Glomerular endothelial cell (primary cell): Measurements from ENCODE around the gene EWSR1. TPM values are rescaled to one million over a fixed set of nuclear protein-coding genes. Genes with fewer than 3 reads are reported as not detected.

Experiments
- DNase-seq: peaks from one replicate; pipeline ENCODE4 v3.0.0-alpha.2; 2011; ENCODE audit warnings: low read depth, low spot score; ENCODE audit errors: extremely low read depth
- total RNA-seq: library from RNA; depleted of rRNA; stranded (reverse); fragments of >200 nt; gene quantifications from 2 replicates; pipeline ENCODE4 v1.2.3, GENCODE V29; 2015

EWSR1 gene
- total RNA-seq, 1 donor from 2014 or later = 216 TPM

- no peak for DNase-seq
Measured at GRCh38 chr22:29315286-29316140, 47.4 kb downstream of the EWSR1 start, which contains the start of gene RASL10A. Gene RASL10A, minus strand, starts transcription at chr22:29315697. Its CDS starts 451 bp downstream, at chr22:29315246.

DNA sequence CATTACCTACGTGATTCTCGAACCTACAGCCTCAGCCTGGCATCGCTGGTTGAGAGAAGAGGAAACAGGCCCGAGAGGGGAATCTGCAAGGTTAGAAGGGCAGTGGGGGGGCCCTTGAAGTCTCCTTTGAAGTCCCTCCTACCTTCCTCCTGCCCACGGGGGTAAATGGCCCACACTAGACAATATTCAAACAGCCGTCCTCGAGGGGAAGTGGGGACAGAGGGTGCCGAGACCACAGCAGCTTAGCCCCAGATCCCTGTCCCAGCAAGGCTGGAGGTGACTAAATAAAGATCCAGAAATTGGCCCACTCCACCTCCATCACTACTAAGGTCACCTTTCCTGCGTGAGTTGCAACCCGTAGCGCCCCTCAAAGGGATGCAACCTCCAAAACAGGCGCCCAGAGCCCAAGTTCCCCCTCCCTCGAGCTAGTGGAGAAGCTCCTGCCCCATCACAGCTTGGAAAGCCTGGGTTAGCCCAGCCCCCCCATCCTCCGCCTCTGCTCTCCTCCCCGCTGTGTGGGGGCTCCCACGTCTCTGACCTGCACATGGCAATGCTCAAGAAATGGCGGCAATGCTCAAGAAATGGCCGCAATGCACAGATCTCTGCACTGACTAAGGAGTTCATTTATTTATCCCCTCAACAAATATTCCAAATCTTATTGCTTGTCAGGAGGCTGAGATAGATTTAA lies 48.2 kb downstream of the EWSR1 start:
- no peak for DNase-seq

DNA sequence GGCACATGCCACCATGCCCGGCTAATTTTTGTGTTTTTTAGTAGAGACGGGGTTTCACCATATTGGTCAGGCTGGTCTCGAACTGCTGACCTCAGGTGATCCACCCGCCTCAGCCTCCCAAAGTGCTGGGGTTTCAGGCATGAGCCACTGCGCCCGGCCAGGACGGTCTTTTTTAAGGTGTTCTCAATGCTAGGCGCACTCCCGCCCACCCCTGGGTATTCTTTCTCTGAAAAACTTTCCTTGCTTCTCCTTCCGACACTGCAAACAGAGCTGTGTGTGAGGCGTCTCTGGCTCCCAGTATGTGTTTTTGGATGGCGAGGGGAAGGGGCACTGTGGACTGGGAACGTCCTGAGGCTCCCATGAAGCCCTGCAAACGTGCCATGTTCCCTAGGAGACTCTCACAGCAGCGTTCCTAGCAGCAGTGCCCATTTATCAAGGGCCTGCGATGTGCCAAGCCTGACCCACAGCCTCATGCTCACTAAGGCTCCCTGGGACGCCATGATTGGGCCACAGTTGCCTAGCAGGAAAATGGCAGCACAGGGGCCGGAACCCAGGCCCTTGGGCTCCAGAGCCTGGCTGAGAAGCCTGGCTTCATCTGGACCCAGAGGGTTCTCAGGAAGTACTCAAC lies 49.9 kb downstream of the EWSR1 start:
- DNase-seq = no peak

DNA sequence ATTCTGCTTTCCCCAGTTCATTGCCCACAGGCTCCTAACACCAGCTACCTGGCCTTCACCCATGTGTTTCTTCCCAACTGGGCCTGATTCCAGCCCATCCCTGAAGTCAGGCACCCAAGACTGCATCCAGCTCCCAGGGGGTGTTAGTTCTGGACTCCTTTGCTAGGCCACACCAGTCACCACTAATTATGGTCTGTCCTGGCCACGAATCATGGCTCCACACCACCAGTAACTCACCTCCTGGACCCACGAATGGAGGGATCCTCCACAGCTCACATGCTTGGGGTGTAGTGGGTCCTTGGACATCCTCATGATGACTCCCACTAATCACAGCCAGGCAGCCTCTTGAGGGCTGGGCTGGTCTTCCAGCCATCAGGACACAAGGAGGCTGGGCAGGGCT lies 51.0 kb downstream of the EWSR1 start:
- no peak for DNase-seq

- DNase-seq = no peak
Measured at GRCh38 chr22:29320546-29320945, 52.5 kb downstream of the EWSR1 start.

GRCh38 chr22:29323641-29324040 lies 55.6 kb downstream of the EWSR1 start:
- no peak for DNase-seq

DNA sequence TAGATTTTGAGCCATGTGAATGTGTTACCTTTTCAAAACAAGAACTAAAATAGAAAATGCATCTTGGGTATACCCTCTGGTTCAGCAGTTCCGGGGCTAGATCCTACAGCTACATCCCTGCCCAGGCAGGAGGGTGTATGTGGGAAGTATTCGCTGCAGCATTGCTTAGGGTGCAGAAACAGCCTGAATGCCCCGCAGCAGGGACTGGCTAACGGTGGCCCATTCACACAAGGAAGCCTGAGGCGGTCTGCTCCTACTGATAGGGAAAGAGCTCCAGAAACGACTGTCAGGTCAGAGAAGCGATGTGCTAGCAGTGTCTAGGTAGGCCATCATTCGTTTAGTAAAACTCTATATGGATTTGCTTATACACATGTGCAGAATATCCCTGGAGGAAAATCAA lies 57.3 kb downstream of the EWSR1 start:
- DNase-seq = no peak

DNA sequence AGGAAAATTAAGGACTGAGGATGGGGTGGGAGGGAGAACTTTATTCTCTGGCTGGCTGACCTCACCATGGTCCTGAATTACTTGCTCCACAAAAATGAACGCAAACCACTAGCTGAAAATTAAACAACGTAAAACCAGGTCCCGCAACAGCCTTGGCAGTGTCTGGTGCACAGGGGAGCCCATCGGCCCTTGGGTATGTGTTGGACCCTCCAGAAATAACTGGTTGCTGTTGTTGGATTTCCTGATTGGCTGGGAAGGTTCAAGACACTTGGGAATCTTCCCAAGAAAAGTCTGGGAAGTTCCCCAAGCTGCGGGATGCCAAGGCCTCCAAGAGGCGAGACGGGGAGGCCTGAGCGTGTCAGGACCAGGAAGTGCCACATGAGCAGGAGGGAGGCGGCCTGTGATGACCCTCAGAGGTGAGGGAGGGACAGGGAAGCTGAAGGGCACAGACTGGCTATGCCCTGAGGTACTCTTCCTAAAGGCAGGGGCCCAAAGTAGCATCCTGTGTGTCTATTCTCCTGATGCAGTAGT lies 57.8 kb downstream of the EWSR1 start:
- DNase-seq = no peak

- DNase-seq = no peak
Measured at GRCh38 chr22:29326481-29326880, 58.4 kb downstream of the EWSR1 start.

DNA sequence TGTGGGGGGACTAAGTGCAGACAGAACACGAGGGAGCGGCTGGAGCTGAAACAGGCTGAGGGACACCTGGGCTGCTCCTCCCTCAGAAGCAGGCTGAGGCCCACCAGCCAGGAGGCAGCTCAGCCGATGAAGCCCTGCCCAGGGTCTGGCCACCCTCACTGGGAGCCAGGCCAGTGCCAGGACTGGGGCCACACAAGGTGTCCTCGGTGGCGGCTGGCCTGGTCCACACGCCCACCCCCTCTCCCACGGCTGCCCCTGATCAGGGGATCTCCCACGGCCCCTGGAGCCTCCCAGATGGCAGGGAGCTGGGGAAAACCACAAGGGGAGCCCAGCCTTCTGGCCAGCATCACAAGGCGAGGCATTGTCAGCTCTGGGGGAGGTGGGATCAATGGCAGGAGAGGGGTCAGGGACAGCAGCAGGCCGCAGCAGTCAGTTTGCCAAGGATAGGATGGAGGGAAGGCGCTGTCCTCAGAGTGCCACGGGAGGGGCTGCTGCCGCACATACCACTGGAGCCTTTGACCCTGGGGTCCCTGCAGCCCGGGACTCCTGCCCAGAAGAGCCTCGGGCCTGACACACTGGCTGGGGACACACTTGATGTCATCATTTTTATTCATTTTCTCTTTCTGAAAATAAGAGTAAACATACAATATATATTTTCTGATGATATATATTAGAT lies 59.2 kb downstream of the EWSR1 start:
- no peak for DNase-seq

DNA sequence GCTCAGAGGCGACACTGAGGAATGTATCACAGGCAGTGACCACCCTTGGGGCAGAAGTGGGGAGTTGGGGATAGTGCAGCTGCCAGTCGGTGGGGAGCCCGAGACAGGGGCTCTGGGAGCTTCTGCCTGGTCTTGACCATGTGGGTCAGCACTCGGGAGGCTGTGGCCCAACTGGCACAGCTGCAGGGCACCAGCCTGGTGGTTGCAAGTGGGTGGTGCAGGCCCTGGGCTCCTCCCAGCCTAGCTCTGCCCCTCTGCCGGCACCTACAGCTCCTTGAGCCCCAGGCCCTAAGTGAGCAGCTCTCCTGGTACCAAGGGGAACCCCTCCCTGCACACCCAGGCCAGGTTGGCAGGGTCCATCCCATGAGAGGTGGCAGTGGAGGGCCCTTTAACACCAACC lies 60.0 kb downstream of the EWSR1 start:
- DNase-seq = no peak

GRCh38 chr22:29328566-29329500 lies 60.8 kb downstream of the EWSR1 start:
- DNase-seq = no peak

- DNase-seq = no peak
Measured at GRCh38 chr22:29329581-29329980, 61.5 kb downstream of the EWSR1 start.

- no peak for DNase-seq
Measured at GRCh38 chr22:29330291-29330690, 62.2 kb downstream of the EWSR1 start.

DNA sequence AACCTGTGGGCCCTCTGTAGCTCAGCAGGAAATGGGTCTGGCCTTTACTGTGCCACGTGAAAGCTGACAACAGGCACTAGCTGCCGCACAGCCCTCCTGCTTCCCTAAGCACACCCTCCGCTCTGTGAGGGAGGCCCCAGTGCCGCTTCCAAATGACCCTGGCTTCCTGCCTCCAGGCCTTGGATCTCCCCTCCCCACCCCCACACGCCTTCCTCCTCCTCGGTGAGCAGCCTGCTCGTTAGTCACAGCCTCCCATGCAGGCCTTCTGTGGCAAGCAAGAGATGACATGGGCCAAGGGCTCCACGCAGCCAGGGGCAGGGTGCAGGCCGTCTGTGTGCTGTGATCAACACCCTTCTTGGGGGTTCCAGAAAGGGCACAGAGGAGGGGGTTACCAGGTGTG lies 62.7 kb downstream of the EWSR1 start:
- no peak for DNase-seq

DNA sequence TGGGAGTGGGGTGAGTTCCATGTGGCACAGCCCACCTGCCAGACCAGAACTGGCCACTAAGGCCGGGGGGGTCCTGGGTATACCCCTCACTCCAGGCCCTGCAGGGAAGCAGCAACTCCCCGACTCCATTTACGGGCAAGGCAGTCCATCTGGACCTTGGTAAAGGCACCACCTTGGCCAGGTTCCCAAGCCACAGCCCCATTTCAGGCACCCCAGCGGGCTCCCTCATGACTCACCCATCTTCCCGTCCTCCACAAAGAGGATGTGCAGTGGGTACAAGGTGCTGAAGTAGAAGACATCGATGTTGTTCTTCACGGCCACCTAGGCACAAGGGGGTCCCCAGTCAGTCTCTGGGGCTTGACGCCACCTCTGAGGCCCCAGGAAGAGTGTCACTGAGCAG lies 63.1 kb downstream of the EWSR1 start:
- no peak for DNase-seq

DNA sequence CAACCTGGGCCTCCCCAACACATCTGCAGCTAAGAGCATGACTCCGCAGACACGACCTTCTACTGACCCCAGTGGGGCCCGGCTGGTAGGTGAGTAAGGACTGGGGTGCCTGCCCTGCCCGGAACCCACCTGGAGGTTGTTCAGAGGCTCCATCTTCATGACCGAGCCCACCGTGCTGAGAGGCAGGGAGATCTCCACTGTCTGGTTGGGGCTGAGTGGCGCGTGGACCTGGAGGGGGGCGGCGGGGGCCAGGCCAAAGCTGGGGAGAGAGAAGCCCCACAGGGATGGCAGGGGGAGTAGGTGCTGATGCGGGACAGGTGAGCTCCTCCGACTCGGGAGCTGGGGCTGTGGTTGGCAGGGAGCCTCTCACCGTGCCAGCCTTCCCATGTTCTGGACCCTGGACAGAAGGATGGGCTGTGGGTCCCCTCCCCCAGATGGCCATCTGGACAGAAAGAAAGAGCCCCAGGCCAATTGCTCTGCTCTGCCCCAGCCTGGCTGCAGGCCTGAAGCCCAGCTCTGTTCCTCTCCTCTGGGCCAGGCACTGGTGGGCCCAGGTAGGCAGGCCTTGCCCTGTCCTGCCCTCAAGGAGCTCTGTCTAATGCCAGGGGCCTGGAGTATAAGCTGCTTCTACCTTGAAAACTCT lies 63.7 kb downstream of the EWSR1 start:
- DNase-seq = no peak

DNA sequence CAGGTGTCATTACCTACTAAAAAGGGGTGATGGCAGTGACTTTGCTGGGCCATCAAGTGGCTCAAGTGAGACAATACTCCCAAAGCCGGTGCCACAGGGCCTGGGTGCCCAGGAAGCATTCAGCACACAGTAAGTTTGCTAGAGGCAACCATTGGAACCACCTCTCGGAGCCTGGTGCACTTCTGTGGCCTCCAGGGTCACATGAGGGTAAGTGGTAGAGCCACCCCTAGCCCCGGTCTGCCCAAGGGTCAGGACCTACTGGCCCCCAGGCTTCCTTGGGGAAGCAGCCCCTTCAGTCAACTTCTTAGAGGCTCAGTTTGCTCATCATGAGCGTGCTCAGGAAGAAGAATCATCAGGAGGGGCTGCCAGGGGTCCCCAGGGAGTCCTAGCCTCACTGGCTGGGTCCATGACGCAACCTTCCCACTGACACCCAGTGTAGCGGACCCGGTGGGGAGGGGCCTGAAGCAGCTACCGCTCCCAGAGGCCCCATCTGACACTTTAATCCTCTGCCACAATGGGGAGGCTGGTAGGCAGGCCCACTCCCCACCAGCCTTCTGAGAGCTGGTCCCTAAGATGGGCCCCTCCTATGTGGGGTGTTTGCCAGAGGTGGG lies 64.9 kb downstream of the EWSR1 start:
- DNase-seq = no peak

DNA sequence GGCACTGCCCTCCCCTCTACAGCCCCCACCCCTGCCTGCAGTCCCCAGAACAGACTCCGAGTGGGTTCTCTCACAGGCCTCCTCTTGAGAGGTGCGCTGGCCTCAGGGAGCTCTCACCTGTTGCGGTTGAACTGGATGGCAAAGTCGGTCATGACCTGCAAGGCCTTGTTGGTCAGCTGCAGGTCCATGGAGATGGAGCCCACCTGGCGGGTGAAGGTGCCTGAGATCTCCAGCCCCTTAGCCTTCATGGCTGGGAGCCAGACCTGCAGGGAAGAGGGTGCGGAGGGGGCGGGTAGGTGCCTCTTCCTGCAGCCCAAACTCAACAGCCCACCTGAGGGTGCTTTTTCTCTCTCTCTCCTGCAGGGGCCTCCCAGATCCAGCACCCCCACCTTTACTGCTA lies 66.1 kb downstream of the EWSR1 start:
- no peak for DNase-seq
